Naive B cell (primary cell): ENCODE data around the gene TNFRSF1A. TPM values are rescaled to one million over a fixed set of nuclear protein-coding genes. Genes with fewer than 3 reads are reported as not detected.

Experiments used
- ATAC-seq, 2 donors: fragments of 150-1000 bp; cut with Tn5 transposase; 2 replicates each; pipeline ENCODE4 v1.10.0; 2021; ENCODE audit warnings: low read depth in 2 of 2, mild to moderate bottlenecking in 2 of 2, moderate library complexity in 2 of 2
- DNase-seq: peaks from one replicate; pipeline ENCODE4 v3.0.0; 2022
- H3K27ac Mint-ChIP-seq, 6 donors: one replicate each; pipeline ENCODE4 v1.8.0; 2020 to 2022; ENCODE audit warnings: mild to moderate bottlenecking in 6 of 6, mixed read lengths in 6 of 6, moderate library complexity in 5 of 6, inconsistent platforms in 2 of 6
- H3K27me3 Mint-ChIP-seq, 3 donors: one replicate each; pipeline ENCODE4 v1.8.0; 2021 to 2022; ENCODE audit warnings: mixed read lengths in 3 of 3, mild to moderate bottlenecking in 1 of 3
- H3K36me3 Mint-ChIP-seq, 2 donors: one replicate each; pipeline ENCODE4 v1.8.0; 2020 to 2022; ENCODE audit warnings: mixed read lengths in 2 of 2, inconsistent platforms in 1 of 2, mild to moderate bottlenecking in 1 of 2
- H3K4me1 Mint-ChIP-seq, 3 donors: one replicate each; pipeline ENCODE4 v1.8.0; 2020 to 2022; ENCODE audit warnings: mixed read lengths in 3 of 3, inconsistent platforms in 1 of 3, mild to moderate bottlenecking in 1 of 3, moderate library complexity in 1 of 3
- H3K4me3 Mint-ChIP-seq, 8 donors: one replicate each; pipeline ENCODE4 v1.8.0; 2020 to 2022; ENCODE audit warnings: mild to moderate bottlenecking in 8 of 8, mixed read lengths in 8 of 8, moderate library complexity in 8 of 8, inconsistent platforms in 2 of 8
- H3K9me3 Mint-ChIP-seq, 7 donors: one replicate each; pipeline ENCODE4 v1.8.0; 2020 to 2022; ENCODE audit warnings: mixed read lengths in 7 of 7, mild to moderate bottlenecking in 5 of 7, inconsistent platforms in 2 of 7, moderate library complexity in 1 of 7
- polyA plus RNA-seq, 6 donors: library from polyadenylated mRNA; unstranded; fragments of 300-500 nt; fragmentation: Illumina TruSeq; gene quantifications; one replicate each; pipeline ENCODE4 v1.2.3, GENCODE V29; 2021; ENCODE audit warnings: low read depth in 6 of 6

TNFRSF1A gene
- polyA plus RNA-seq, 6 donors from 2014 or later = 0.34 to 1.8 (median 1.0) TPM; not detected in 2

DNA sequence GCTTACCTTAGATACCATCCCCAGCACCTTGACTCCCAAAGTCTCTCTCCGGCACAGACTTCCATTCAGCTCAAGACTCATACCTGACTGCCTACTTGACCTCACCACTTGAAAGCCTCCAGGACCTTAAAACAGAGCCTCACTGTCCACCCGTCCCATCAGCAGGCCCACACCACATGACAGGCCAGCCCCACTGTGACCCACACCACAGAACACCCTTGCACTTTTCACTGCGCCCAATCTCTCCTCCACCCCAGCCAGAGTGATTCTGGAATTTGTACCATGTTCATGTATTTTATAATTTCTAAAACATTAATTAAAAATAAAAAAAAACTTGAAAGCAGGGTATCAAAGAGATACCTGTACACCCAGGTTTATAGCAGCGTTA, 59.4 kb downstream of the TNFRSF1A start:
- peaks cover 0 to 18% (median 4%) of the 10 kb centered on the region in 3 donors for H3K4me1 Mint-ChIP-seq
- H3K9me3 Mint-ChIP-seq = peaks cover 0 to 2% (median 0%) of the 10 kb centered on the region in 7 donors
- no peaks in the 10 kb centered on the region for H3K36me3 Mint-ChIP-seq
- no peak for ATAC-seq
- peaks cover 38 to 48% (median 47%) of the 10 kb centered on the region in 3 donors for H3K27me3 Mint-ChIP-seq
- DNase-seq = no peak
- H3K4me3 Mint-ChIP-seq = no peak overlapping the region
- no peak overlapping the region for H3K27ac Mint-ChIP-seq

DNA sequence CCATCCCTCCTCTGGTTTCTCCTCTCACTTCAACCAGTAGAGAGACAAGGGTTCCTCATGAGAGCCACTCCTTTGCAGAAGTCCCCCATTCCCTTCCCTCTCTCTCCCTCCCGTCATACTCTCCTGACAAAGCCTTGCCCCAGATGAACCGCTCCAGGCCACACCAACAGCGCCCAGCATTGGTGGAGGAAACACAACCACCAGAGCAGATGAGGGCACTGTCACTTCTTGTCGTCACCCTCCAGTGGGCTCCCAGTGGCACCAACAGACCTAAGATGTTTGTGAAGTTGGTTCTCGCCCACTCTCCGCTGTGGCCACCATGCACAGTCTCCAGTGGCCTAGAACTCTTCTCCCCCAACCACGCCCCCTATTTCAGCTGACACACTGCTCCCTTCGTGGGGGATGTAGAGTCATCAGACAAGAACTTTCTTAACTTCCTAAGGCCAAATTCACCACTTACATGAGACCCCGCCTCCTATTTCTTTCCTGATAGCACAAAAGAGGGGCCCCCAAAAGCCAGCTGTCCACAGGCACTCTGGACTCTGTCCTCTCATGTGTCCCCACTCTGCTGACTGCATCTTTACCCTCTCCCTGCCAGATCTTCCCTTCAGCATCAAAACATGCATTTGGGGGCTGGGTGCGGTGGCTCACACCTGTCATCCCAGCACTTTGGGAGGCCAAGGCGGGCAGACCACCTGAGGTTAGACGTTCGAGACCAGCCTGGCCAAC, 60.6 kb downstream of the TNFRSF1A start:
- H3K27me3 Mint-ChIP-seq = peaks cover 47 to 58% (median 48%) of the 10 kb centered on the region in 3 donors
- ATAC-seq (no peak), DNase-seq (no peak)
- no peaks in the 10 kb centered on the region for H3K36me3 Mint-ChIP-seq
- peak overlapping the region in 2 of 8 donors; percentile 5 to 48 for H3K4me3 Mint-ChIP-seq
- peaks cover 0 to 18% (median 4%) of the 10 kb centered on the region in 3 donors for H3K4me1 Mint-ChIP-seq
- peak overlapping the region in 2 of 6 donors; percentile 64 to 82 for H3K27ac Mint-ChIP-seq
- H3K9me3 Mint-ChIP-seq = peaks cover 0 to 2% (median 0%) of the 10 kb centered on the region in 7 donors

DNA sequence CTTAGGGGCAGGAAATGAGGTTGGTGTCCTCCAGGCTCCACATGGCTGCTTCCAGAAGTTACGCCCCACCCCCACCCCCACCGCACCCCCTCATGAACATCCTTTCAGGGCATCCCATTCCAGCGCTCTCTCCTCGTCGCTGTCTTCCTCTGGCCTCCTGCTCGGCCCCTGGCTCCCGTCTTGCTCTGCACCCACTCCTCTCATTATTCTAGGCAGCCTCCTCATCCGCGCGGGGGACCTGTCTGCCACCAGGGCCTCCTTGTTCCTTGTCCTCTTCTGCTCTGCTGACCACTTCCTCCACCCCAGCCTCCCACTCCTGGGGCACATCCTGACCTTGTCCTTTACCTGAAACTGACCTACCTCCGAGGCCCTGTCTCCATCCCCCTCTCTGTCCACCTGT, 61.2 kb downstream of the TNFRSF1A start:
- peaks cover 51 to 64% (median 54%) of the 10 kb centered on the region in 3 donors for H3K27me3 Mint-ChIP-seq
- ATAC-seq = no peak
- peaks cover 0 to 18% (median 4%) of the 10 kb centered on the region in 3 donors for H3K4me1 Mint-ChIP-seq
- H3K9me3 Mint-ChIP-seq = peaks cover 0 to 2% (median 0%) of the 10 kb centered on the region in 7 donors
- DNase-seq = no peak
- H3K36me3 Mint-ChIP-seq = no peaks in the 10 kb centered on the region
- H3K4me3 Mint-ChIP-seq = peak overlapping the region in 1 of 8 donors; percentile 48
- H3K27ac Mint-ChIP-seq = no peak overlapping the region

DNA sequence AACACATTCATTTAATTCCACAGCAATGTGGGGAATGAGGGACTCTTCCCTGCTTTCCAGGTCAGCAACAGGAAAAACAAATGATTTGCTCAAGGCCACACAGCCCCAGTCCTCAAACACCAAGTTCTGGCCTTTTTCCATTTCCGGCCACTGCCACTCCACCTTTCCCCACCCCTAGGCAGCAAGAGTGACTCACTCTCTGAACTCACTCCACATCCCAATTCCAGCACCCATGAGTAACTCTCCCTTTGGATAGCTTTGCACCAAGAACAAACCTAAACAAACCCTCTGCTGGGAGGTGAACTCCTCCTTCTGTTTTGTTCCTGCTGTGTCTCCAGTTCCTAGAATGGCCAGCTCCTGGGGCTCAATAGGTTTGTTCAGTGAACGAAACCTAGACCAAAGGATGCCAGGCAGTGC, 61.8 kb downstream of the TNFRSF1A start:
- Mint-ChIP-seq H3K4me1 (peaks cover 0 to 16% (median 4%) of the 10 kb centered on the region in 3 donors), H3K27ac (no peak overlapping the region), H3K36me3 (no peaks in the 10 kb centered on the region), H3K4me3 (peak overlapping the region in 3 of 8 donors; percentile 29 to 51 (median 38)), H3K9me3 (peaks cover 0 to 2% (median 0%) of the 10 kb centered on the region in 7 donors), H3K27me3 (peaks cover 57 to 63% (median 58%) of the 10 kb centered on the region in 3 donors)
- no peak for DNase-seq
- ATAC-seq = no peak

DNA sequence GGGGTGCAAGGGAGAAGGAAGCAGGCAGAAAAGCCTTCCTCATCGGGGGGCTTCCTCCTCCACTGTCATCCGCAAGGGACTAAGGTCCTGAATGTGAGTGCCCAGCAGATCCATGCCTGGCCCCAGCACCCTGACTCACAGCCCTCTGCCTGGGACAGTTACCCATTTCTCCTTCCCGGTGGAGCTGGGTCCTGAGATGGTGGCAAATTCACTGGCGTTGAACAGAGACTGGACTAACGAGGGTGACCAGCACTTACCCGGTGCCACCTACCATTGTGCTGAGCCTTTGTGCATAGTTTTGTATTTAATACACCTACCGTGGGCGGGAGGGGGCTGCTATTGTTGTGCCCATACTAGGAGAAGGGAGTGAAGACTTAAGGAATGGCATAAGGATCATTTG, 62.2 kb downstream of the TNFRSF1A start:
- peaks cover 0 to 14% (median 4%) of the 10 kb centered on the region in 3 donors for H3K4me1 Mint-ChIP-seq
- H3K27ac Mint-ChIP-seq = no peak overlapping the region
- DNase-seq (no peak), ATAC-seq (no peak)
- H3K36me3 Mint-ChIP-seq = no peaks in the 10 kb centered on the region
- H3K27me3 Mint-ChIP-seq = peaks cover 59 to 61% (median 61%) of the 10 kb centered on the region in 3 donors
- H3K9me3 Mint-ChIP-seq = peaks cover 0 to 2% (median 0%) of the 10 kb centered on the region in 7 donors
- peak overlapping the region in 6 of 8 donors; percentile 24 to 79 (median 42) for H3K4me3 Mint-ChIP-seq

DNA sequence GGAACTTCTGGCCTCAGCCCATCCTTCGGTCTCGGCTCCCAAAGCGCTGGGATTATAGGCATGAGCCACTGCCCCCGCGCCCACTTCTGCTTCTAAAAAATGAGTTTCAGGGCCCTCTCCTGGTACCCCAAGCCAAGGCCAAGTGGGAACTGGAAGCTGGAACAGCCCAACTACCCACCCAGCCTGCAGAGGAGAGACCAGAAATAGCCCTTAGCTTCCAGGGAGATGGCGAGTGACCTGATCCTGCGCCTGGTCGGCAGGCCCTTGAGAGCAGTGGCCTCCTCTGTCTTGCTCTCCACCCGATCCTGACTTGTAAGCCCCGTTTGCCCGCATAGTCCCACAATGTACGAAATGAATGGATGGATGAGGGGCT, 62.6 kb downstream of the TNFRSF1A start:
- Mint-ChIP-seq H3K4me3 (peak overlapping the region in 7 of 8 donors; percentile 12 to 79 (median 52)), H3K36me3 (no peaks in the 10 kb centered on the region), H3K27me3 (peaks cover 55 to 65% (median 61%) of the 10 kb centered on the region in 3 donors)

More for the DNA sequence above, 62.6 kb downstream of the TNFRSF1A start:
- H3K27ac Mint-ChIP-seq = peak overlapping the region in 1 of 6 donors; percentile 37
- DNase-seq (no peak), ATAC-seq (no peak)
- peaks cover 0 to 14% (median 4%) of the 10 kb centered on the region in 3 donors for H3K4me1 Mint-ChIP-seq
- H3K9me3 Mint-ChIP-seq = peaks cover 0 to 2% (median 0%) of the 10 kb centered on the region in 7 donors

Other genes with a start within 250 kb of the TNFRSF1A start
- gene VWF, start 217.4 kb downstream of the TNFRSF1A start, polyA plus RNA-seq = under 1 TPM in 2 of 6 donors, not detected in 4; 0.03 to 0.08 TPM
- 100 to 1,000 TPM in 2 of 6 donors, 10 to 100 TPM in 4; 32.7 to 186 (median 69.9) TPM for gene CD9, start 141.7 kb downstream of the TNFRSF1A start, polyA plus RNA-seq
- gene PLEKHG6, start 31.4 kb downstream of the TNFRSF1A start, polyA plus RNA-seq = not detected
- gene SCNN1A, start 33.5 kb upstream of the TNFRSF1A start, polyA plus RNA-seq = not detected
- under 1 TPM in 3 of 6 donors, not detected in 3; 0.20 to 0.90 (median 0.22) TPM for gene LTBR, start 42.1 kb upstream of the TNFRSF1A start, polyA plus RNA-seq
- gene CD27, start 102.9 kb upstream of the TNFRSF1A start, polyA plus RNA-seq = 10 to 100 TPM in 1 of 6 donors, 1 to 10 TPM in 5; 3.2 to 14.8 (median 6.6) TPM
- 100 to 1,000 TPM in 3 of 6 donors, 10 to 100 TPM in 3; 61.0 to 128 (median 108) TPM for gene TAPBPL, start 110.0 kb upstream of the TNFRSF1A start, polyA plus RNA-seq
- gene VAMP1, start 128.6 kb upstream of the TNFRSF1A start, polyA plus RNA-seq = 1 to 10 TPM; 1.7 to 6.7 (median 4.5) TPM
- gene MRPL51, start 151.2 kb upstream of the TNFRSF1A start, polyA plus RNA-seq = 100 to 1,000 TPM; 126 to 243 (median 176) TPM
- gene NCAPD2, start 152.0 kb upstream of the TNFRSF1A start, polyA plus RNA-seq = 10 to 100 TPM; 13.3 to 25.5 (median 17.8) TPM
- gene GAPDH, start 192.4 kb upstream of the TNFRSF1A start, polyA plus RNA-seq = 1,000 to 10,000 TPM in 1 of 6 donors, 100 to 1,000 TPM in 5; 607 to 1,152 (median 779) TPM
- gene IFFO1, start 214.0 kb upstream of the TNFRSF1A start, polyA plus RNA-seq = 10 to 100 TPM in 1 of 6 donors, 1 to 10 TPM in 5; 4.6 to 15.3 (median 6.3) TPM
- gene NOP2, start 226.2 kb upstream of the TNFRSF1A start, polyA plus RNA-seq = 10 to 100 TPM; 11.7 to 27.6 (median 17.5) TPM